Type B pancreatic cell (in vitro differentiated cells): ENCODE results near the gene PAPPA2. TPM values are rescaled to one million over a fixed set of nuclear protein-coding genes. Genes with fewer than 3 reads are reported as not detected.
"Not testable (repeated sequence)": the region's sequence is repeated elsewhere in the genome, so short reads cannot be mapped to it uniquely, and the experiment has no call there.

Source experiments
- DNase-seq: peaks from one replicate; pipeline ENCODE4 v3.0.0; 2021; ENCODE audit warnings: mixed read lengths; ENCODE audit not compliant: unreplicated experiment; ENCODE audit errors: extremely low spot score
- H3K27ac Mint-ChIP-seq: 2 replicates; pipeline ENCODE4 v1.8.0; 2021; ENCODE audit warnings: mild to moderate bottlenecking, mixed read lengths
- H3K27me3 Mint-ChIP-seq: 2 replicates; pipeline ENCODE4 v1.8.0; 2021; ENCODE audit warnings: mixed read lengths
- H3K36me3 Mint-ChIP-seq: 2 replicates; pipeline ENCODE4 v1.8.0; 2021; ENCODE audit warnings: mixed read lengths
- H3K4me1 Mint-ChIP-seq: one replicate; pipeline ENCODE4 v1.8.0; 2021; ENCODE audit warnings: mixed read lengths; ENCODE audit not compliant: unreplicated experiment
- H3K4me3 Mint-ChIP-seq: 2 replicates; pipeline ENCODE4 v1.8.0; 2021; ENCODE audit warnings: mild to moderate bottlenecking, mixed read lengths
- H3K9me3 Mint-ChIP-seq: 2 replicates; pipeline ENCODE4 v1.8.0; 2021; ENCODE audit warnings: mixed read lengths
- CTCF ChIP-seq: fragments of 200-600 bp; sonication (generic); conservative IDR thresholded peaks from 2 replicates; pipeline ENCODE4 v1.5.0; 2021; ENCODE audit warnings: antibody characterized with exemption, mild to moderate bottlenecking
- long read RNA-seq: library from polyadenylated mRNA; unstranded; transcript quantifications from one replicate; pipeline ENCODE4 v2.0.0, GENCODE V29; 2020
- total RNA-seq: library from RNA; stranded (reverse); gene quantifications from 2 replicates; pipeline ENCODE4 v1.2.1, GENCODE V29; 2021; ENCODE audit warnings: low replicate concordance

The PAPPA2 gene
- total RNA-seq: 0.87 and 2.5 TPM in 2 replicates
- long read RNA-seq: 0 reads

- no peak within 1 kb of the TSS for H3K4me3 Mint-ChIP-seq
- no peaks in the 10 kb centered on the region for H3K27me3 Mint-ChIP-seq
- no peaks in the 10 kb centered on the region for H3K4me1 Mint-ChIP-seq
- no peak within 1 kb of the TSS for H3K27ac Mint-ChIP-seq
- H3K36me3 Mint-ChIP-seq: no peaks in the 10 kb centered on the region
- TF ChIP-seq CTCF: no peak
- no peak for DNase-seq
- H3K9me3 Mint-ChIP-seq: no peaks in the 10 kb centered on the region
Observed at GRCh38 chr1:176462674-176463378, at the start of gene PAPPA2. Gene PAPPA2, plus strand, starts transcription at chr1:176463175. Its CDS starts 93,148 bp downstream, at chr1:176556323.

GRCh38 chr1:176416777-176417176 is 46.2 kb upstream of the PAPPA2 start:
- Mint-ChIP-seq H3K4me1 (no peaks in the 10 kb centered on the region), H3K9me3 (peaks cover 5% of the 10 kb centered on the region), H3K36me3 (no peaks in the 10 kb centered on the region), H3K27ac (no peak overlapping the region), H3K27me3 (peaks cover 3% of the 10 kb centered on the region), H3K4me3 (no peak overlapping the region)
- DNase-seq: no peak
- TF ChIP-seq CTCF: no peak

- not testable (repeated sequence) for H3K27me3 Mint-ChIP-seq, H3K36me3 Mint-ChIP-seq, H3K4me3 Mint-ChIP-seq, H3K27ac Mint-ChIP-seq, H3K4me1 Mint-ChIP-seq, H3K9me3 Mint-ChIP-seq, DNase-seq
Observed at GRCh38 chr1:176419608-176420007, 43.4 kb upstream of the PAPPA2 start.

- Mint-ChIP-seq H3K4me3 (no peak overlapping the region), H3K27ac (no peak overlapping the region), H3K4me1 (no peaks in the 10 kb centered on the region), H3K9me3 (peaks cover 7% of the 10 kb centered on the region), H3K27me3 (no peaks in the 10 kb centered on the region), H3K36me3 (no peaks in the 10 kb centered on the region)
- no peak for DNase-seq
- no peak for TF ChIP-seq CTCF
Observed at GRCh38 chr1:176434234-176434633, 28.7 kb upstream of the PAPPA2 start.

DNA sequence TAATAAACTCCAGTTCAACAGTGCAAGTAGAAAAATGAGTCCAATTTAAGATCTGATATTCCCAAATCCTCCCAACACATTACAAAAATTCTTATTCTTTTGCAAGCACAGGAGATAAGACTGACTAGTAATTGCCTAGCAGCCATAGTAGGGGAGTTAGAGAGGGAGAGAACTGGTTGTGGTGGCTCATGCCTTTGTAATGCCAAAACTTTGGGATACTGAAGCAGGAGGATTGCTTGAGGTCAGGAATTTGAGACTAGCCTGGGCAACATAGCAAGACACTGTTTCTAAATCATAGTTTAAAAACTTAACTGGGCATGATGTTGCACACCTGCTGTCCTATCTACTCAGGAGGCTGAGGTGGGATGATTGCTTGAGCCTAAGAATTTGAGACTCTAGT is 26.7 kb upstream of the PAPPA2 start:
- H3K27ac Mint-ChIP-seq: no peak overlapping the region
- no peaks in the 10 kb centered on the region for H3K4me1 Mint-ChIP-seq
- DNase-seq: no peak
- peaks cover 3% of the 10 kb centered on the region for H3K9me3 Mint-ChIP-seq
- no peak overlapping the region for H3K4me3 Mint-ChIP-seq
- H3K27me3 Mint-ChIP-seq: no peaks in the 10 kb centered on the region
- no peak for TF ChIP-seq CTCF
- H3K36me3 Mint-ChIP-seq: no peaks in the 10 kb centered on the region

GRCh38 chr1:176440176-176440575 is 22.8 kb upstream of the PAPPA2 start:
- DNase-seq: no peak
- no peak for TF ChIP-seq CTCF
- Mint-ChIP-seq H3K27me3 (no peaks in the 10 kb centered on the region), H3K4me1 (peaks cover 16% of the 10 kb centered on the region), H3K4me3 (no peak overlapping the region), H3K27ac (no peak overlapping the region), H3K36me3 (no peaks in the 10 kb centered on the region), H3K9me3 (peaks cover 3% of the 10 kb centered on the region)
